DND-41 (cell line): Measurements from ENCODE around the gene CEBPG.

Source experiments
- ATAC-seq: fragments of 200-7000 bp; cut with Tn5 transposase; 3 replicates; pipeline ENCODE4 v1.9.1; 2021; ENCODE audit warnings: low read depth; ENCODE audit not compliant: insufficient read depth
- DNase-seq: peaks from one replicate; pipeline ENCODE4 v3.0.0-alpha.2; 2020
- H2AFZ ChIP-seq: 2 replicates; pipeline ENCODE4 v1.6.0; 2012; ENCODE audit warnings: low read depth, low read length
- H3K27ac ChIP-seq: 2 replicates; pipeline ENCODE4 v1.5.1; 2012; ENCODE audit warnings: low read length, inconsistent platforms
- H3K27me3 ChIP-seq: fragments of 200-600 bp; sonication (generic); 2 replicates; pipeline ENCODE4 v1.6.0; 2012; ENCODE audit warnings: low read length, mild to moderate bottlenecking, inconsistent platforms; ENCODE audit not compliant: insufficient read depth, poor library complexity
- H3K36me3 ChIP-seq: 2 replicates; pipeline ENCODE4 v1.5.1; 2012; ENCODE audit warnings: low read length, inconsistent platforms; ENCODE audit not compliant: insufficient read depth
- H3K4me1 ChIP-seq: 2 replicates; pipeline ENCODE4 v1.5.1; 2012; ENCODE audit warnings: mild to moderate bottlenecking, low read length; ENCODE audit not compliant: insufficient read depth
- H3K4me2 ChIP-seq: 2 replicates; pipeline ENCODE4 v1.6.0; 2012; ENCODE audit warnings: mild to moderate bottlenecking, moderate library complexity, low read length, inconsistent platforms; ENCODE audit not compliant: insufficient read depth
- H3K4me3 ChIP-seq, 2 experiments: fragments of 200-600 bp in 1 of 2; shearing (Covaris generic) in 1 of 2; 2 replicates each; pipeline ENCODE4 v1.5.1; 2012 to 2016; ENCODE audit warnings: inconsistent platforms in 2 of 2, low read length in 2 of 2, mild to moderate bottlenecking in 2 of 2, low read depth in 1 of 2, moderate library complexity in 1 of 2
- H3K79me2 ChIP-seq: 2 replicates; pipeline ENCODE4 v1.6.0; 2012; ENCODE audit warnings: low read length, inconsistent platforms; ENCODE audit not compliant: insufficient read depth
- H3K9ac ChIP-seq: 2 replicates; pipeline ENCODE4 v1.6.0; 2012; ENCODE audit warnings: low read depth, mild to moderate bottlenecking, inconsistent platforms, low read length, moderate library complexity
- H3K9me3 ChIP-seq: 2 replicates; pipeline ENCODE4 v1.5.1; 2012; ENCODE audit warnings: low read length, moderate library complexity, mild to moderate bottlenecking, inconsistent platforms; ENCODE audit not compliant: insufficient read depth, severe bottlenecking
- H4K20me1 ChIP-seq: 2 replicates; pipeline ENCODE4 v1.6.0; 2012; ENCODE audit warnings: low read length; ENCODE audit not compliant: insufficient read depth
- CTCF ChIP-seq: IDR thresholded peaks from 2 replicates; pipeline ENCODE4 v1.5.1; 2012; ENCODE audit warnings: borderline replicate concordance, low read length, moderate library complexity, mild to moderate bottlenecking; ENCODE audit not compliant: poor library complexity, severe bottlenecking; ENCODE audit errors: extremely low read depth
- EZH2 ChIP-seq: IDR thresholded peaks from 3 replicates; pipeline ENCODE4 v1.6.1; 2012; ENCODE audit warnings: borderline replicate concordance, low read depth, mild to moderate bottlenecking, moderate library complexity, low read length, inconsistent platforms; ENCODE audit not compliant: severe bottlenecking

Gene CEBPG

GRCh38 chr19:33350538-33351309, 22.8 kb upstream of the CEBPG start:
- Histone ChIP-seq H3K4me3 (no peak overlapping the region), H3K27me3 (peaks cover 9% of the 10 kb centered on the region), H3K4me1 (no peaks in the 10 kb centered on the region), H4K20me1 (no peaks in the 10 kb centered on the region), H3K79me2 (no peaks in the 10 kb centered on the region), H3K27ac (no peak overlapping the region), H3K4me2 (no peak overlapping the region), H3K9ac (no peak overlapping the region), H2AFZ (no peak overlapping the region), H3K9me3 (no peaks in the 10 kb centered on the region), H3K36me3 (no peaks in the 10 kb centered on the region)
- TF ChIP-seq EZH2 (no peak), CTCF (no peak)
- DNase-seq = no peak
- no peak for ATAC-seq

GRCh38 chr19:33355535-33355934, 18.0 kb upstream of the CEBPG start:
- DNase-seq (no peak), ATAC-seq (no peak)
- no peaks in the 10 kb centered on the region for H3K4me1 ChIP-seq
- no peaks in the 10 kb centered on the region for H3K79me2 ChIP-seq
- TF ChIP-seq CTCF (no peak), EZH2 (no peak)
- H2AFZ ChIP-seq = no peak overlapping the region
- H4K20me1 ChIP-seq = no peaks in the 10 kb centered on the region
- no peak overlapping the region for H3K4me3 ChIP-seq
- no peaks in the 10 kb centered on the region for H3K9me3 ChIP-seq
- H3K9ac ChIP-seq = no peak overlapping the region
- H3K4me2 ChIP-seq = no peak overlapping the region
- H3K36me3 ChIP-seq = no peaks in the 10 kb centered on the region
- H3K27ac ChIP-seq = no peak overlapping the region
- peaks cover 5% of the 10 kb centered on the region for H3K27me3 ChIP-seq

GRCh38 chr19:33357556-33357955, 16.0 kb upstream of the CEBPG start:
- H2AFZ ChIP-seq = no peak overlapping the region

More at GRCh38 chr19:33357556-33357955, 16.0 kb upstream of the CEBPG start:
- H4K20me1 ChIP-seq = no peaks in the 10 kb centered on the region
- no peak overlapping the region for H3K4me3 ChIP-seq
- H3K4me1 ChIP-seq = no peaks in the 10 kb centered on the region
- H3K9me3 ChIP-seq = no peaks in the 10 kb centered on the region
- H3K27ac ChIP-seq = no peak overlapping the region
- H3K27me3 ChIP-seq = peaks cover 6% of the 10 kb centered on the region
- H3K36me3 ChIP-seq = no peaks in the 10 kb centered on the region
- ATAC-seq = no peak
- H3K9ac ChIP-seq = no peak overlapping the region
- H3K4me2 ChIP-seq = no peak overlapping the region
- no peak for DNase-seq
- TF ChIP-seq CTCF (no peak), EZH2 (no peak)
- no peaks in the 10 kb centered on the region for H3K79me2 ChIP-seq
